GM12873 (cell line): ENCODE data around the gene AQP7.

Source experiments
- TF ChIP-seq, protein P1 (sequence below): IDR thresholded peaks from 2 replicates; pipeline ENCODE4 v1.5.1; 2012; ENCODE audit warnings: low read depth, mild to moderate bottlenecking, moderate library complexity, low read length, control low read depth; ENCODE audit not compliant: insufficient read depth; ENCODE audit errors: missing control alignments

AQP7 gene

GRCh38 chr9:33438926-33439680 is 36.7 kb upstream of the AQP7 start:
- TF ChIP-seq, protein P1, sequence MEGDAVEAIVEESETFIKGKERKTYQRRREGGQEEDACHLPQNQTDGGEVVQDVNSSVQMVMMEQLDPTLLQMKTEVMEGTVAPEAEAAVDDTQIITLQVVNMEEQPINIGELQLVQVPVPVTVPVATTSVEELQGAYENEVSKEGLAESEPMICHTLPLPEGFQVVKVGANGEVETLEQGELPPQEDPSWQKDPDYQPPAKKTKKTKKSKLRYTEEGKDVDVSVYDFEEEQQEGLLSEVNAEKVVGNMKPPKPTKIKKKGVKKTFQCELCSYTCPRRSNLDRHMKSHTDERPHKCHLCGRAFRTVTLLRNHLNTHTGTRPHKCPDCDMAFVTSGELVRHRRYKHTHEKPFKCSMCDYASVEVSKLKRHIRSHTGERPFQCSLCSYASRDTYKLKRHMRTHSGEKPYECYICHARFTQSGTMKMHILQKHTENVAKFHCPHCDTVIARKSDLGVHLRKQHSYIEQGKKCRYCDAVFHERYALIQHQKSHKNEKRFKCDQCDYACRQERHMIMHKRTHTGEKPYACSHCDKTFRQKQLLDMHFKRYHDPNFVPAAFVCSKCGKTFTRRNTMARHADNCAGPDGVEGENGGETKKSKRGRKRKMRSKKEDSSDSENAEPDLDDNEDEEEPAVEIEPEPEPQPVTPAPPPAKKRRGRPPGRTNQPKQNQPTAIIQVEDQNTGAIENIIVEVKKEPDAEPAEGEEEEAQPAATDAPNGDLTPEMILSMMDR = no peak

DNA sequence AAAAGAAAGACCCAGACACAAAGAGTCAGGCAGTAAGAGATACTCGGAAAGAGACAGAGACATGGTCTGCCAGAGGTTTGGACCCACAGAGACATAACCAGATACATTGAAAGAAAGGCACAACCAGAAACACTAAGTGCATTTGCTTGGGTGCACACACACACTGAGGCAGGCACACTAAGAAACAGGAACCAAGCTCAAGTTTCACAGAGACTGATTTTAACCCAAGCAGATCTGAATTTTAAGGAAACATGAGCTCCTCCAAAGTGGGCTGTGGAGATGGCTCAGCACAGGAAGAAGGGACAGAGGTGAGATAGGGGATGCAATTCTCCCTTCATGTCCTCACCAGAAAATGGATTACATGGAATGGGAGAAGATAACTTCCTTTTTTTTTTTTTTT is 35.5 kb upstream of the AQP7 start:
- TF ChIP-seq, protein P1 = no peak

DNA sequence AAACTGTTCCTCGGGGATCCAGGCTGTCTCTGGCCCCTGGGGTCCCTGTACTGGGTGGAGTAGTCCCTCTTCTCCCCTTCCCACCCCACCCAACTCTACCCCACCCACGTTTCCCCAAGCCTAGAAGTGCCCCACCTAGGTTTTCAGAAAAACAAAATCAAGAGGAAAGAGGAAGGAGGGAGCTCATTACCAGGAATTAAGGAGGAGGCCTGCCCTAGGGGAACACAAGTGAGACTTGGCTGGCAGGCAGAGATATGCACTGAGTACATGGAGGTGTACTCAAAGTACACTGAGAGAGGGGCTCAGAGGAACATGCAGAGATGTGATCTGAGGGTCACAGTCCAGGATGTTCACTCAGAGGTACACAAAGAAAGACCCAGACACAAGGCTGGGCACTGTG is 34.8 kb upstream of the AQP7 start:
- TF ChIP-seq, protein P1 = no peak

- TF ChIP-seq, protein P1 = no peak
Measured at GRCh38 chr9:33436445-33436844, 34.1 kb upstream of the AQP7 start.

- TF ChIP-seq, protein P1 = no peak
Measured at GRCh38 chr9:33435821-33436277, 33.5 kb upstream of the AQP7 start.

GRCh38 chr9:33434317-33435105 is 32.1 kb upstream of the AQP7 start:
- TF ChIP-seq, protein P1 = no peak

DNA sequence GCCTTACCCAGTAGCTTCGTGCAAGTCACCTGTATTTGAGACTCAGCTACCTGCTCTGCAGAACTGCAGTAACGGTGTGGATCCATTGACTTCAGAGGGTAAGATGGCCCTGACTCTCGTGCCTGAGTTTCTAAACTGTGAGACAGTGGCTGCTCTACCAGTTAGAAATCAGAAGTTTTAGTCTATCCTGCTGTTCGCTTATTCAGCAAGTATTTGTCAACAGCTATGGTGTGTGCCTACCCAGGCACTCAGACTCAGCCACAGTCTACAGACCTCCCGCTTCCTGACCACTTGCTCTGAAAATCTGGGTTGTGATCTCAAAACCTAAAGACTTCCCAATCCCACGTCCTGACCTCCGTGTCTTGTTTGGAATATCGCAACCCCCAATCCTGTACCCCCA is 31.5 kb upstream of the AQP7 start:
- TF ChIP-seq, protein P1 = no peak
